HL-60 (cell line): ENCODE measurements around the gene TRERF1.

Source experiments
- CTCF ChIP-seq: IDR thresholded peaks from one replicate; pipeline ENCODE4 v1.5.1; 2011; ENCODE audit warnings: low read length, control low read depth, inconsistent platforms; ENCODE audit not compliant: insufficient read depth
- GABPA ChIP-seq: IDR thresholded peaks from 2 replicates; pipeline ENCODE4 v1.6.1; 2012; ENCODE audit warnings: low read depth
- POLR2AphosphoS5 ChIP-seq: IDR thresholded peaks from 2 replicates; pipeline ENCODE4 v1.6.1; 2012; ENCODE audit warnings: low read depth
- REST ChIP-seq: IDR thresholded peaks from 2 replicates; pipeline ENCODE4 v1.6.1; 2012; ENCODE audit warnings: low read depth; ENCODE audit not compliant: insufficient replicate concordance
- SPI1 ChIP-seq: IDR thresholded peaks from 2 replicates; pipeline ENCODE4 v1.6.1; 2012; ENCODE audit warnings: low read depth, mild to moderate bottlenecking, borderline replicate concordance

- TF ChIP-seq CTCF (no peak), GABPA (no peak), POLR2AphosphoS5 (no peak), REST (no peak), SPI1 (no peak)
Measured at GRCh38 chr6:42448927-42449659, 2.6 kb downstream of the TRERF1 start.
